ENCODE data around the gene CMIP.

CMIP gene

GRCh38 chr16:81744911-81745310 lies 300.3 kb downstream of the CMIP start:
- no peak for DNase-seq (ENCODE audit: low read depth in 2 of 2)

GRCh38 chr16:81745704-81746558 lies 301.3 kb downstream of the CMIP start:
- DNase-seq (ENCODE audit: low read depth in 2 of 2) = peak; percentile 65 to 71

GRCh38 chr16:81746566-81746965 lies 302.0 kb downstream of the CMIP start:
- no peak for DNase-seq (ENCODE audit: low read depth in 2 of 2)

- no peak for DNase-seq (ENCODE audit: low read depth in 2 of 2)
These were observed 304.0 kb downstream of the CMIP start for GRCh38 chr16:81748476-81749198.

GRCh38 chr16:81752225-81752875 lies 307.7 kb downstream of the CMIP start:
- no peak for DNase-seq (ENCODE audit: low read depth in 2 of 2)

GRCh38 chr16:81752876-81753227 lies 308.2 kb downstream of the CMIP start:
- no peak for DNase-seq (ENCODE audit: low read depth in 2 of 2)

GRCh38 chr16:81754858-81755257 lies 310.2 kb downstream of the CMIP start:
- DNase-seq (ENCODE audit: low read depth in 2 of 2) = no peak

GRCh38 chr16:81755915-81756614 lies 311.5 kb downstream of the CMIP start:
- no peak for DNase-seq (ENCODE audit: low read depth in 2 of 2)

GRCh38 chr16:81756615-81757356 lies 312.2 kb downstream of the CMIP start:
- DNase-seq (ENCODE audit: low read depth in 2 of 2) = no peak

GRCh38 chr16:81758376-81758775 lies 313.8 kb downstream of the CMIP start:
- DNase-seq (ENCODE audit: low read depth in 2 of 2) = no peak
